Stimulated activated CD8-positive, alpha-beta memory T cell treated with anti-CD3 and anti-CD28 coated beads, Interleukin-12 subunit alpha, Interleukin-12 subunit beta, amount 100 ng/mL, for 24 hours (primary cell): ENCODE data around the gene SMPD3.
A peak's percentile ranks its signal among the peaks of the same experiment; 100 is the strongest.

ENCODE experiments used
- DNase-seq: peaks from one replicate; pipeline ENCODE4 v3.0.0-alpha.2; 2020; ENCODE audit errors: extremely low read depth

The SMPD3 gene

DNA sequence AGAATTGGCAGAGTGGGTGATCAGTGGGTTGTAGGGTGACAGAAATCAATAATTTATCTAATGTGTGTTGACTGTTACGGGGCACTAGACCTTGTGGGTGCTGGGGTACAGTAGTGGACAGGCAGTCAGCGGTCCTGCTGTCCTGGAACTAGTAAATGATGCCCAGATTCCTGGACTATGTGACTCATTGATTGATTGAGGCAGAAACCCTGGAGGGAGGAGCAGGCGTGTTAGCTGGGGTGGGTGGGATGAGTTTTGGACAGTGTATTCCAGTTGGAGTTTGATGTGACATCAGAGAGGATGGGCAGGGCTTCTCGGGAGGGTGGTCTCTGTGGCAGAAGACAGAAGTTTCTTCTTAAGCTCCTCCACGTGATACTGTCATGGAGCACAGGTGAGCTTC is 113.1 kb downstream of the SMPD3 start:
- no peak for DNase-seq

DNA sequence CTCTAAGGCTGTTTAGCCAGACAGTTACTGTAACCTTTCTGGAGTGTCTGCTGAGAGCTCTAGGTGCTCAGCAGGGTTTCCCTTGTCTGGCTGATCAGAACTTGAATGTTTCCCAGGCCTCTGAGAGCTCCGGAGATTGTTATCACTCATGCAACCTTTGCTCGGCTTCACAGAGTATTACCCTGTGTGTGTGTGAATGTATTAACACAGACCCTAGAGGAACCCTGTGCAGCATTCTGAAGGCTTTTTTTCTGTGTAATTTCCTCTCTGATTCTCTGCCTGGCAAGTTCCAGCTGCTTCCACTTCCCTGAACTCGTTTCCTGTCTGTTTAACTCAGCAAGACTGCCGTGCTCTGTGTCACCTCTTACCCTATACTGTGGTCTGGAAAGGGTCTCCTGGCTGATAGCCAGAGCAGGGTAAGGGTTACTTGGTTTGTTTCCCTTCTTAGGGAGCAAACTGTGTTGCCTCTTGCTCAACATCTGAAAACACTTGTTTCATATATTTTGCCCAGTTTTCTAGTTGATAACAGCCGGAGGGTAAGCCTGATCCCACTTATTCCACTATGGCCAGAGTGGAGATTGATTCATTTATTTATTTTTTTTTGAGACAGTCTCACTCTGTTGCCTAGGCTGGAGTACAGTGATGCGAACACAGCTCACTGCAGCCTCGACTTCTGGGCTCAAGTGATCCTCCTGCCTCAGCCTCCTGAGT is 115.7 kb downstream of the SMPD3 start:
- no peak for DNase-seq

- DNase-seq: no peak
Measured at GRCh38 chr16:68331879-68332410, 116.4 kb downstream of the SMPD3 start.

DNA sequence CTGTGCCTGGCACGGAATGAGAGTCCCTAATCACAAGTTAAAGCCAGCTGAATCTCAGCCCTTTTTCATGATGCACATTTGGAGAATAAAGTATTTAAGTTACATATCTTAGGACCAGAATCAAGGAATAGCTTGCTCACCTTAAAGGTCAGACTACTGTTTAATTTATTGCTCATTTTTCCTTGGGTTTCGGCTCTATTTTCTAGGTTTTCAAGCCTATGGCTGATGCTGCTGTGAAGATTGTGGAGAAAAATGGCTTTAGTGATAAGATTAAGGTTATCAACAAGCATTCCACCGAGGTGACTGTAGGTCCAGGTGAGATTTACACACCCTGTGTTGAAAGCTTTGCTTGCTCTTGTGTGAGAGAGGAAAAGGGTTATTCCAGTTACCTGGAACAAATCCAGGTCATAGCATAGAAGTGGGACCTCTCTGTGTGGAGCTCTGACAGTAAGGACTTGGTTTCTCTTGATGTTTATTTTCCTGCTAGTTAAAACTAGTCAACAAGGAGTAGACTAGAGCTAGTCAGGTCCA is 119.4 kb downstream of the SMPD3 start:
- no peak for DNase-seq

DNA sequence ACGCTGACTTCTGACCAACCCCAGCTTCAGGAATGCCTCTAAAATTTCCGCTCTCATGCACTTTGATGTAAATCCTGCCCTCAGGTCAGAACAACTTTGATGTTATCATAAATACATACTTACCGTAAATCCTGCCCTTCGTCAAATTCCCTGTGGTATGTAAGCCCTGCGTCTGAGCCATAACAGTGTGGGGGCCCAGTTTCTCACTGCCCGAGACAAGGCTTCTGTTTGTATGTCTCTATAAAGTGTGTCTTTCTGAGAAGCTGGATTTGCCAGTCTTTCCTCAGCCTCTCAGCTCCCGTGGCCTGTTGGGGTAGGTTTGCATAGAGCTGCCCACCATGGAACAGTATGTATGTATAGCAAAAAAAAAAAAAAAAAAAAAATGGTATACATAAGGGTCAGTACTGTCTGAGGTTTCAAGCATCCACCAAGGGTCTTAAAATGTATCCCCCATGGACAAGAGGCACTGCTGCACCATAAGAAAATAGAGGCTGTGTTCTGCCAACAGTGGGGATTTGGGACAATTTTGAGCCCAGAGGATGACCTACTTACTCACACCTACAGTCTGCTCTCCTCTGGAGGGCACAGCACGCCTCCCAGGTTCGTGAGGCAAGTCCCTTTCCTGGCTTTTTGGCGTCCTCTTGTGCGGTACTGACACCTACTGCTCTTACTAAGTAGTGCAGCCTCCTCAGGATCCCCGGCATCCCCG is 120.0 kb downstream of the SMPD3 start:
- DNase-seq: no peak

GRCh38 chr16:68324780-68325357 is 123.4 kb downstream of the SMPD3 start:
- no peak for DNase-seq

GRCh38 chr16:68324336-68324735 is 124.0 kb downstream of the SMPD3 start:
- no peak for DNase-seq

- no peak for DNase-seq
Measured at GRCh38 chr16:68319185-68319908, 129.0 kb downstream of the SMPD3 start.

- DNase-seq: no peak
Measured at GRCh38 chr16:68313116-68313515, 135.2 kb downstream of the SMPD3 start.

DNA sequence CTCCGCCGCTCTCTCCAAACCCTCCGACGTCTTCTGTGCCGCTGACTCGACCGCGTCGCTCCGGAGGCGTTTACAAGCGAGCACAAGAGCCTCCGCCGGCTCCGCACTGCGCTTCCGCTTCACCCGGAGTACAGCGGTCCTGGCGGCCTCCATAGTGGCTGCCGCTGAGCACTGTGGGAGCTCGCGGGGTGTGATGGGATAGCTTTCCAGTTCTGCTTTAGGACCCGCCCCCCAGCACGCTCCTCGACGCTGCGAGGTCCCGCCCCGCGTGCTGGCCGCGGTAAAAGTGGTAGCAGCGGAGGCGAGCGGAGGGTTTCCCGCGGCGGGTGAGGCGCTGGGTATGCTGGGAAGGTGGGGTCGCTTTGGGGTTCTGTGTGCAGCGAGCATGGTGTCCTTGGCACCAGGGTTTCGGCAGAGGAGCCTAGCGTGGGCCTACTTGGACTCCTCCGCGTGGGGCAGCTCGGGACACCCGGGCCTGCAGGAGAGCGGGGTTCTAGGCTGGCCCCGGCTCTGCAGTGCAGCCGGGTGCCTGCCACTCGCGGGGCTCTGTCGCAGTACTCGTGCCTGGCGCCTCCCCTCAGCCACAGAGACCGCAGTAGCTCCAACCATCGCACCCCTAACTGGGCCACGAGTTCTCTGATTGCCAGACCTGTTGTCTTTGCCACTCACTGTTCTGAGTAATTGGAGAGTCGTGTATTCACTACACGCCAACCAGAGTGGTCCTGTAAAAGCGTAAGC is 137.4 kb downstream of the SMPD3 start, which contains the start of the genes PRMT7 and SLC7A6OS:
Gene PRMT7 (plus strand): TSS at position 246 of the 738 bp plus-strand sequence. CDS start 4,961 bp downstream, outside the sequence.
Gene SLC7A6OS (minus strand): TSS at position 173 of the 738 bp plus-strand sequence. CDS start 20 bp downstream, at position 153.
- peak; percentile 85 for DNase-seq

GRCh38 chr16:68310437-68310773 is 137.9 kb downstream of the SMPD3 start:
- DNase-seq: no peak

- no peak for DNase-seq
Measured at GRCh38 chr16:68309799-68310198, 138.5 kb downstream of the SMPD3 start.
